ENCODE measurements around the gene HCCS. TPM values are rescaled to one million over a fixed set of nuclear protein-coding genes. Genes with fewer than 3 reads are reported as not detected.

HCCS gene
- total and polyA plus RNA-seq, 2 of the 13 experiments (the other 11 are each of a cell fraction or from before 2014, with no cell fraction given): 15.4 to 16.7 TPM

GRCh38 chrX:11135564-11136185 is 24.5 kb downstream of the HCCS start:
- peaks cover 8% of the 10 kb centered on the region; the same call in 1 of the 2 replicates for H3K4me1 ChIP-seq (ENCODE audit: insufficient read depth, low read length)
- ATAC-seq (no peak), DNase-seq (ENCODE audit: low spot score) (no peak), FAIRE-seq (no peak)
- no peaks in the 10 kb centered on the region for H3K9me3 ChIP-seq (ENCODE audit: low read length)
- in situ Hi-C loops (cut with HindIII; ENCODE audit: extremely low pct_ligation_motif_present, low pct_unique_long_range_greater_than_20kb): loop anchor here (25.0 kb wide), 1 partner anchor 627 kb away; the partner anchor contains the start of gene MSL3
- H3K27me3 ChIP-seq (ENCODE audit: control insufficient read depth in 1 of 2, insufficient read depth in 2 of 2, low read length in 2 of 2): no peaks in the 10 kb centered on the region
- intact Hi-C loops (cut with micrococcal nuclease; ENCODE audit: unreplicated experiment): no loop called here
- no peak overlapping the region for H2AFZ ChIP-seq (ENCODE audit: low read length)
- CTCF ChIA-PET (ENCODE audit: low intra/inter-chr PET ratio, low total read pairs): interaction anchor here (1.0 kb wide), 1 partner anchor 945 kb away, joined by 3 read pairs; no protein-coding TSS in a partner anchor
- no peak overlapping the region for H3K4me3 ChIP-seq (replicated peaks in 1 of 3; ENCODE audit: insufficient read depth in 1 of 3, low read depth in 2 of 3, low read length in 3 of 3)
- H3K9ac ChIP-seq (ENCODE audit: insufficient read depth, low read depth, low read length): no peak overlapping the region
- H3K4me2 ChIP-seq (ENCODE audit: low read depth, low read length): no peak overlapping the region
- BruUV-seq (replicated peaks): no TSS peak
- no peak for TF ChIP-seq MXD3 (CRISPR knock-in tag; IDR thresholded peaks at IDR 0.05)
- no peak for TF ChIP-seq ZNF280B (CRISPR knock-in tag; IDR thresholded peaks at IDR 0.05; ENCODE audit: borderline replicate concordance)
- TF ChIP-seq, protein P1, sequence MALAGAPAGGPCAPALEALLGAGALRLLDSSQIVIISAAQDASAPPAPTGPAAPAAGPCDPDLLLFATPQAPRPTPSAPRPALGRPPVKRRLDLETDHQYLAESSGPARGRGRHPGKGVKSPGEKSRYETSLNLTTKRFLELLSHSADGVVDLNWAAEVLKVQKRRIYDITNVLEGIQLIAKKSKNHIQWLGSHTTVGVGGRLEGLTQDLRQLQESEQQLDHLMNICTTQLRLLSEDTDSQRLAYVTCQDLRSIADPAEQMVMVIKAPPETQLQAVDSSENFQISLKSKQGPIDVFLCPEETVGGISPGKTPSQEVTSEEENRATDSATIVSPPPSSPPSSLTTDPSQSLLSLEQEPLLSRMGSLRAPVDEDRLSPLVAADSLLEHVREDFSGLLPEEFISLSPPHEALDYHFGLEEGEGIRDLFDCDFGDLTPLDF (CRISPR knock-in tag; IDR thresholded peaks at IDR 0.05): no peak
- TF ChIP-seq PRMT3 (CRISPR knock-in tag; IDR thresholded peaks at IDR 0.05; ENCODE audit: borderline replicate concordance, low read depth): no peak
- no peak for TF ChIP-seq CBFB (CRISPR knock-in tag; IDR thresholded peaks at IDR 0.05)
- TF ChIP-seq TRIM22 (IDR thresholded peaks at IDR 0.05): no peak
- no peak for TF ChIP-seq MAF1 (CRISPR knock-in tag; IDR thresholded peaks at IDR 0.05; ENCODE audit: borderline replicate concordance)
- no peak for TF ChIP-seq SETDB1 (CRISPR knock-in tag; IDR thresholded peaks at IDR 0.05; ENCODE audit: borderline replicate concordance)
- TF ChIP-seq, protein P2, sequence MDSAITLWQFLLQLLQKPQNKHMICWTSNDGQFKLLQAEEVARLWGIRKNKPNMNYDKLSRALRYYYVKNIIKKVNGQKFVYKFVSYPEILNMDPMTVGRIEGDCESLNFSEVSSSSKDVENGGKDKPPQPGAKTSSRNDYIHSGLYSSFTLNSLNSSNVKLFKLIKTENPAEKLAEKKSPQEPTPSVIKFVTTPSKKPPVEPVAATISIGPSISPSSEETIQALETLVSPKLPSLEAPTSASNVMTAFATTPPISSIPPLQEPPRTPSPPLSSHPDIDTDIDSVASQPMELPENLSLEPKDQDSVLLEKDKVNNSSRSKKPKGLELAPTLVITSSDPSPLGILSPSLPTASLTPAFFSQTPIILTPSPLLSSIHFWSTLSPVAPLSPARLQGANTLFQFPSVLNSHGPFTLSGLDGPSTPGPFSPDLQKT (CRISPR knock-in tag; IDR thresholded peaks at IDR 0.05; ENCODE audit: borderline replicate concordance): no peak
- H3K36me3 ChIP-seq (replicated peaks in 1 of 2; ENCODE audit: control insufficient read depth in 1 of 2, insufficient read depth in 2 of 2, low read length in 2 of 2): no peaks in the 10 kb centered on the region
- no peak overlapping the region for H3K27ac ChIP-seq (ENCODE audit: extremely low read length, insufficient read depth, low read length)
- H3K79me2 ChIP-seq (ENCODE audit: insufficient read depth, low read length): no peaks in the 10 kb centered on the region
- no peaks in the 10 kb centered on the region for H4K20me1 ChIP-seq (ENCODE audit: insufficient read depth, low read length)
- 16% methylated on average over 2 of the region's 2 CpGs for WGBS (ENCODE audit: low lambda C conversion rate)
- POLR2A ChIA-PET: no interaction called here

Measured in HepG2 (cell line).